ENCODE results near the gene ZSCAN18.

The ZSCAN18 gene

DNA sequence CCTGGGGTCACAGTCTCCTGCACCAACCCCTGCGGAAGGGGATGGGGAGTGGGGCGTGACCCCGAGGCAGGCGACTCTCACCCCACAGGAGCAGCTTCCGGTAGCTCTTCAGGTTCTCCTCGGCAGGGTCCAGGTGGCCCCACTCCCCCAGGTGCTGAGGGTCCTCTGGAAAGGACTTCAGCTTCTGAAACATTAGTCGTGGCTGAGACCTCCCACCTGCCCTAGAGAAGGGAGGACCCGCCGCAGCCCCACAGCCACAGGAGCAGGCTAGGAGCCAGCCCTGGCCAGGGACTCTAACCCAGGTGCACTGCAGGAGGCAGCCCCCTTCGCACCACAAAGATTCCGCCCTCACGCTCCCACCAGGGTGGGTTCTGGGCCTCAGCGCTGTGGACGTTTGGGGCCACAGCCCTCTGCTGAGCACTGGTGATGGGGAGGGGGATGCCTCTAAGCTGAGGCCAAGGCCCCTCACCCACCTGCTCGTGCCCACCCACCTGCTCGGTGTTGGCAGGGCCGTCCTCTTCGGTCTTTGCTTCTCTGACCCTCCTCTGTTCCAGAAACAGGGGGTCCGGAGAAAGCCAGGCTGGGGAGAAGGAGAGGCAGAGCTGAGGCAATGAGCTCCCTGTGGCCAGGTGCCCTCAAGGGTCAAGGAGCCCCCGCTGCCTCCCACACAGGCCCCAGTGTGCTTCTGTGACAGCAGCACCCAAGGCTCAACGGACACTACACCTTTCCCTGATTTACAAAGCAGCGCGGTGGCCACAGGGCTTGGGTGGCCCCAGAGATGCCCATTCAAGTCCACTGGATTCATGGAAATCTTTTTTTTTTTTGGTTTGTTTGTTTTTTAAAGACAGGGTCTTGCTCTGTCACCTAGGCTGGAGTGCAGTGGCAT is 11.0 kb downstream of the ZSCAN18 start:
- DNase-seq (ENCODE audit: low read depth in 2 of 2) = no peak

DNA sequence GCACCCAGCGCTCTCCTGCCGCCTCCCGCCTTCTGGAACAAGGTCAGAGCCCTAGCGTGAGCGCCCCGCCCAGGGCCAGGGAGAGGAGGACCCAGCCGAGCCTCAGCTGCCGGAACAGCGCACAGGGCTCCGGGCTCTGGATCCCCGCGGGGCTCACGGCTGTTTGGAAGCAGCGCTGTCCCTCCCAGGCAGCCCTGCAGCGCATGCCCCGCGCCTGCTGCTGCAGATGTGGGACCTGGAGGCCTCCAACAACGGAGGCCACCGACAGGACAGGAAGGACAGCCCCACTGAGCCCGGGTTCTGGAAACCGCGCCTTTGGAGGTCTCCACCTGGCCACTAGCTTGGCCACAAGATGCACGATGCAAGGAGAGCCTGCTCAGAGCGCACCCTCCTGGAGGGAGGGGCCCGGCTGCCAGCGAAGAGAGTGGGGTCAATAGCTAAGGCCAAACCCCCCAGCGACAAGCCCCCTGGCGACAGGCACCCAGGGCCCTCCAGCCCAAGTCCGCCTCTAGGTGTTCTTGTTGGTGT is 12.6 kb downstream of the ZSCAN18 start:
- DNase-seq (ENCODE audit: low read depth in 2 of 2) = no peak

DNA sequence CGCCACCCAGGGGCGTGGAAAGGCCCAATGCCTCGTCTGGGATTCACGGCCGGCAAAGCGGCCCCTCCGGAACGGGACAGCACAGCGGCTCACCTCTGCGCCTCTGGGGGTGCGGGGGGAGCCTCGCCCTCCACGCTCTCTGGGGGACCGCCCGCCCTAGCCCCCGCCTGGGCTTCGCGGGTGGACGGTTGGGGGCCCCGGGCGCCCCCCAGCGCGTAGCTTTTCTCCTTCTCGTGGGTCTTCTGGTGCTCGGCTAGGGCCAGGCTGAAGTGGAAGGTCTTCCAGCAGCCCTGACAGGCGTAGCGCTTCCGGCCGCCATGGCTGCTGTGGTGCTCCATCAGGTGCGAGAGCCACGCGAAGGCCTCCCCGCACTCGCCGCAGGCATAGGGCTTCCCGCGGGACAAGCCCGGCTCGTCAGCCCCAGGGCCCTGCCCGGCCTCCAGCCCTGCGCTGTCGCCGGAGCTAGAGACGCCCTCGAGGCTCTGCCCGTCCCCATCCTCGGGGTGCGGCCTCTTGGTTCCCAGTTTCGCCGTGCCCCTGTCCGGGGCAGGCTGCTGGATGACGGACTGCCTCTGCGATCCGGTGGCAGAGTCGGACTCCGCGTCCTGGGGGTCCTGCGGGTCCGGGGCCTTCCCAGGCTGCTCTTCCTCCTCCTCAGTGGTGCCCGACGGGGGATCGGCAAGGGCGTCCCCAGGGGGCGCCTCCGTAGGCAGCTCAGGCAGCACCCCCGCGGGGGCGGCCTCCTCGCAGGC is 13.3 kb downstream of the ZSCAN18 start:
- no peak for DNase-seq (ENCODE audit: low read depth in 2 of 2)

DNA sequence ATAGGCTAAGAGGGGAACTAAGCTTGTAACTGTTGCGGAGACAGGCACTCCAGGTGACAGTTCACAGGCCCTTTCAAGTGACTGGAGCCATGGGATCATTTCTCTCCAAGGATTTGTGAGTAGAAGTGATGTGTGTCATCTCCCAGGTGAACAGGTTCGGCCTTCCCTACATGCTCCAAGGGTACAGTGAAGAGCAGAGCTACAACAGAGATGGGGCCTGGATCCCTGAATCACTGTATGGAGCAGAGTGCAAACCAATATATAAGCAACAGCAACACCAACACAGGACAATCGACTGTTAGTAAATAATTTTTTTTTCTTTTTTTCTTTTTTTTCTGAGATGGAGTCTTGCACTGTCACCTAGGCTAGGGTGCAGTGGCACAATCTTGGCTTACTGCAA is 15.0 kb downstream of the ZSCAN18 start:
- no peak for DNase-seq (ENCODE audit: low read depth in 2 of 2)

DNA sequence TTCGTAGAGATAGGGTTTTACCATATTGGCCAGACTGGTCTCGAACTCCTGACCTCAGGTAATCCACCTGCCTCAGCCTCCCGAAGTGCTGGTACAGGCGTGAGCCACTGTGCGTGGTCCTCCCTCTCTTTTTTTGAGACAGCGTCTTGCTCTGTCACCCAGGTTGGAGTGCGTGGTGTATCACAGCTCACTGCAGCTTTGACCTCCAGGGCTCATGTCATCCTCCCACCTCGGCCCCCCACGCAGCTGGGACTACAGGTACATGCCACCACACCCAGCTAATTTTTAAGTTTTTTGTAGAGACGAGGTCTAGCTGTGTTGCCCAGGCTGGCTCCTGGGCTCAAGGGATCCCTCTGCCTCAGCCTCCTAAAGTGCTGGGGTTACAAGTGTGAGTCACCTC is 18.2 kb downstream of the ZSCAN18 start:
- DNase-seq (ENCODE audit: low read depth in 2 of 2) = no peak

DNA sequence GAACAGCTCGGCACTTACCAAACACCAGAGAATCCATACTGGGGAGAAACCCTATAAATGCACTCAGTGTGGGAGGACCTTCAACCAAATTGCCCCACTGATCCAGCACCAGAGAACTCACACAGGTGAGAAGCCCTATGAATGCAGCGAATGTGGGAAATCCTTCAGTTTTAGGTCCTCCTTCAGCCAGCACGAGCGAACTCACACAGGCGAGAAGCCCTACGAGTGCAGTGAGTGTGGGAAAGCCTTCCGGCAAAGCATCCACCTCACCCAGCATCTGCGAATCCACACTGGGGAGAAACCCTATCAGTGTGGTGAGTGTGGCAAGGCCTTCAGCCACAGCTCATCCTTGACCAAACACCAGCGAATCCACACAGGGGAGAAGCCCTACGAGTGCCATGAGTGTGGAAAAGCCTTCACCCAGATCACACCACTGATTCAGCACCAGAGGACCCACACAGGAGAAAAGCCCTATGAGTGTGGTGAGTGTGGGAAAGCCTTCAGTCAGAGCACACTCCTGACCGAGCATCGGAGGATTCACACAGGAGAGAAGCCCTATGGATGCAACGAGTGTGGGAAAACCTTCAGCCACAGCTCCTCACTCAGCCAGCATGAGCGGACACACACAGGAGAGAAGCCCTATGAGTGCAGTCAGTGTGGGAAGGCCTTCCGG is 30.7 kb downstream of the ZSCAN18 start:
- no peak for DNase-seq (ENCODE audit: low read depth in 2 of 2)

DNA sequence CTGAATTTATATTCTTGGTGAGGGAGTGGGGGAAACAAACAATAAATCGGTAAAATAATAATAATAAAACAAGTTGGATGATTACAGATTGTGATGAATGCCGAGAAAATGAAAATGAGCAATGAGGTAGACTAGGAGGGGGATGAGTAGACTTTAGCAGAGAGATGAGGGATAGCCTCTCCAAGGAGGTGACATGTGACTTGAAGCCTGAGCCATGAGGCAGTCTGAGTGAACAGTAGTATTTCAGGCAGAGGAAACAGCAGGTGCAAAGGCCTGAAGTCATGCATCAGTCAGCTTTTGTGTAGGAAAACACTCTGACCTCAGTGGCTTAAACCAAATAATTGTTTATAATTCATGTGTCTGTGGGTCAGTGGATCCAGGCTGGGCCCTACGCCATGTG is 34.3 kb downstream of the ZSCAN18 start:
- DNase-seq (ENCODE audit: low read depth in 2 of 2) = no peak

DNA sequence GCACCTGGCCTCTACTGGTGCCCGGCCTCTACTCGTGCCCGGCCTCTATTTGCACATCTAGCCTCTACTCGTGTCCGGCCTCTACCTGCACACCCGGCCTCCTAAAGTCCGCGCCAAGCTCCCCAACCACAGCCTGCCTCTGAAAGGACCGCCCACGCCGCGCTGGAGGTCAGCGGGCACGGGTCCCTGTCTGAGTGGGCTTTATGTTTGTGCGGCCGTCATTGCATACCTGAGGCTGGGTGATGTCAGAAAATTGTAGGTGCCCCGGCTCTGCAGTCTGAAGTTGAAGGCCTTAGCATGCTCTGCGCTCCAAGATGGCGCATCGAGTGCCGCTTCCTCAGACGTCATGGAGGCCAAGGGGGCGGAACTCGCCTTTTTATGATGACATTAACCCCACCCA is 37.8 kb downstream of the ZSCAN18 start:
- no peak for DNase-seq (ENCODE audit: low read depth in 2 of 2)

DNA sequence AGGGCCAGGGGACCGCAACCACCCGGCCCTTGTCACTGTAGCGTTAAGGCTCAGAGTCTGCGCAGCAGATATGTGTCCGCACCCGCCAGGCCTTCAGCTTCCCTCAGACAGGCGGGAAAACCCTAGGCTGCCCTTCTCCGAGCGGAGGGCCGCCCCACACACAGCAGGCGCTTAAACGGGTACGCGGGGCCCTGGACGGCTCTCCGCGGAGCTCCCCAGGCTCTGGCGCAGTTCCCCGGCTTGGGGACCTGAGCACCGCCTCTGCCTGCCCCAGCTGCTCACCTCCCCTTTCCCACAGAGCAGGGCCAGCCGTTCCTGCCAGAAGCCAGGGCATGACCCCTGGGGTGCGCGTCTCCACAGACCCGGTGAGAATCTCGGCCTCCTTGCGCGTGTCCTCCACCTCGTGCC is 38.4 kb downstream of the ZSCAN18 start:
- DNase-seq (ENCODE audit: low read depth in 2 of 2) = no peak

DNA sequence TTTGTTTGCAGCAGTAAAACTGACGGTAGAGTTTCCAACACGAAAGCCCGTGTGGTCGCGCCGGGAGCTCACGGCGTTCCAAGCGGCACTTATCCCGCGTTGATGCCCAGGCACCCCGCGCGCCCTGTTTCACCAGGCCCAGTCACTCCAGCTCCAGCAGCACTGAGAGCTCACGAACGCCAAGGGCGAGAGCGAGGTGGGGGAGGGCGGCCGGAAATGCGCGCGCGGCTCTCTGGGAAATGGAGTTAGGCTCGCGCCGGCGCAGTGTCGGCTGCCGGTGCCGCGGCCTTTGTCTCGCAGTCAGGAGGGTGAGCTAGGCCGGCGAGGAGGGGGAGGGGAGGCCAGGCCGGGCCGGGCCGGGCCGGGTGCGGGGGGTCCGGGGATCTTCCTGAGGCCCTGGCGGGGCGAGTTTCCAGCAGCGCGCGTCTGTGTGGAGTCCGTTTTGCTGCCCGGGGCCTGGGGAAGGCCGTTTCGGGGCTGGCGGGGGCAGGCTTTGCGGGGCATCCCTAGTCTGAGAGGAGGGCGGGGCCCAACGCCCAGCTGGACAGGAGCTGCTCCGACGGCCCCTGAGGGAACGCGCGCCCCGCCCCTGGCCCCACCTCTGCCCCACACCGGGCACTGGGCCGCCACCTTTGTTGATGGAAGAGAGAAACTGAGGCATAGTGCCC is 38.9 kb downstream of the ZSCAN18 start, which contains the start of gene ZNF135:
TSS of gene ZNF135 (plus strand) at position 280 of the 668 bp plus-strand sequence. CDS start 721 bp downstream, outside the sequence.
- DNase-seq (ENCODE audit: low read depth in 2 of 2) = peak; percentile 68 to 71

DNA sequence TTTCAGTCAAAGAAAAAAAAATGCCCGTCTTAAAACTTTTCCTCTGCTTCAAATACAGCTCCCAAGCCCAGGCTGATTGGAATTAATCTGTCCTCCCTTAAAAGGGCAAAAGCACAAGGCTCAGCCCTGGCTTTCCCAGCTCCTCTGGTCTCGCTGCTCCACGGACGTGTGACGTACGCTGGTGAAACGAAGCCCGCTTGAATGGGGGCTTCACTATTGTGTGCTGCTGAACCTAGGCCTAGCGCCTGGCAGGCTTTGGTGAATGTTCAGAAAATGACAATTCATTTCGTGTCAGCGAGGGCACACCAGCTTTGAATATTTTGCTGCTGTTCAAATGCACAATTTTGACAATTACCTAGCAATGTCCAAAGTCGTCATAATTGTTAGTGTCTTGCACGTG is 39.6 kb downstream of the ZSCAN18 start:
- no peak for DNase-seq (ENCODE audit: low read depth in 2 of 2)

DNA sequence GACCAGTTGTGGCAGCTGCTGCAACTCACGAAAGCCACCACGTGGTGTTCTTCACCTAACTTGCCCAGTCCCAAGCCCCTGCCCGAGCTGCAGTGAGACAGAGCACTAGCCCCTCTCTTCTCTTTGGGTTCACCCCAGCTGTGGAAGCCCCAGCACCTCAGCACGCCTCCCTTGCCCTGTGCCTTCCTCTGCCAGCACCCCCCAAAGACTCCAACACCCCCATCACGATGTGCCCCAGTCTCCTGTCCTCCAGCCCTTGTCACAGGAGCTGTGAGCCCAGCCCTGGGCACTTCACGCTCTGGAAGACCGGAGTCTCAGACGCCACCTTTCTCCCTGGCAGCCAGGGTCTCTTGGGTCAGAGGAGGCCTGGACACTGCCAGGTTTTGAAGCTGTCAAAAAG is 41.2 kb downstream of the ZSCAN18 start:
- DNase-seq (ENCODE audit: low read depth in 2 of 2) = no peak

DNA sequence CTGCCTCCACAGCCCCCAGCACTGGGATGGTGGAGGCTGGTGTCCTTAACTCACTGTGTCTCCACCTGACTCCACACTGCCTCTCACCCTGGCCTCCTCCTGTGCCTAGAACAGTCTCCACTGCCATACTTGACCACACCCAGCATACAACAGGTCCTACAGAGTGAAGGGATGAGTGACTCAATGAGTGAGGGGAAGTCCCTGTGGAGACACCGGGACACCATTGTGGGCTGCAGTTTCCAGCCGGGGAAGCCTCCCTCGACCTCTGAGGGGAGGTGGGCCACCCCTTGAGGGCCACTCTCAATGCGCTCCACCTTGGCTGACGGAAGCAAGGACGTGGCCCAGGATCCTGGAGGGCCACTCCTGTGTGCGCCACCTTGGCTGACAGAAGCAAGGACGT is 41.8 kb downstream of the ZSCAN18 start:
- no peak for DNase-seq (ENCODE audit: low read depth in 2 of 2)

DNA sequence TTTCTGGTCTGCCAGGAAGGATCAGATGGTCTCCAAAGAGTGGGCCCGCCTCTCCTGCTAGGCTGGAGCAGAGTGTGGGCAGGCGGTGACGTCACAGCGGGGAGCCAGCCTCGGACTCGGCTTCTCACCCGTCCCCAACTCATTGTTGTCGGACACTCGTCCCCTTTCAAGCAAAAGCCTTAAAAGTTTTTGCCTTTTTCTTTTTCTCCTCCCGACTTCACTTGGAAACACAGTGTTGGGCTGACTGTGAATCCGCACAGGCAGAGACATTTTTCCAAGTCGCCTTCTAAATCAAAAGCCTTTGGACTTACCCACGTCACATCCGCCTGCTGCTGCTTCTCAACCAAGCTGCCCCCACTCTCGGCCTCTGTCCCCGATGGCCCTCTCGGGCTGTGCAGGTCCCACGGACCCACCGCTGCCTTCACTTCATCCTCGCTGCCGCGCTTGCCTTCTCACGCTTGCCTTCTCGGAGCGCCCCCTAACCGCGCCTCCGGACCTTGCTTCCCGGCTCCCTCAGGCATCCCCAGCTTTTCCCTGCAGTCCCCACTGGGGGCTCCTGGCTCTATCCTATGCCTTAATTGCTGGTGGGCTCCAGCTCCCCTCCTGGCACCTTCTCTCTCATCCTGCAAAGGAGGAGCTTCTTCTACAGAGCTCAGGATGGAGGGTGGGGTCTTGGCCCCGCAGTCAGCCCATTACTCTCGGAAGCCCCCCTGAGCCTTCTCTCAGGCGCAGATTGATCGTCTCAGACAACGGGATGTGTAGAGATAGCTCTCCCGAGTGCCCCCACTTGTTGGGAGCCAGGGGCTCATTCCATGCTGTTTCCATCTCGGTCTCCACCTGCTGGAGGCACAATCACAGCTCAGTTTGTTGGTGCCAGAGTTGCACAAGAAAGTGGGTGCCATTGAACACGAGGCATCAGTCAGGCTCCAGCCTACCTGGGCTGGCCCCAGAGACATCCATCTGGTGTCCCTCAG is 42.8 kb downstream of the ZSCAN18 start:
- DNase-seq (ENCODE audit: low read depth in 2 of 2) = no peak

DNA sequence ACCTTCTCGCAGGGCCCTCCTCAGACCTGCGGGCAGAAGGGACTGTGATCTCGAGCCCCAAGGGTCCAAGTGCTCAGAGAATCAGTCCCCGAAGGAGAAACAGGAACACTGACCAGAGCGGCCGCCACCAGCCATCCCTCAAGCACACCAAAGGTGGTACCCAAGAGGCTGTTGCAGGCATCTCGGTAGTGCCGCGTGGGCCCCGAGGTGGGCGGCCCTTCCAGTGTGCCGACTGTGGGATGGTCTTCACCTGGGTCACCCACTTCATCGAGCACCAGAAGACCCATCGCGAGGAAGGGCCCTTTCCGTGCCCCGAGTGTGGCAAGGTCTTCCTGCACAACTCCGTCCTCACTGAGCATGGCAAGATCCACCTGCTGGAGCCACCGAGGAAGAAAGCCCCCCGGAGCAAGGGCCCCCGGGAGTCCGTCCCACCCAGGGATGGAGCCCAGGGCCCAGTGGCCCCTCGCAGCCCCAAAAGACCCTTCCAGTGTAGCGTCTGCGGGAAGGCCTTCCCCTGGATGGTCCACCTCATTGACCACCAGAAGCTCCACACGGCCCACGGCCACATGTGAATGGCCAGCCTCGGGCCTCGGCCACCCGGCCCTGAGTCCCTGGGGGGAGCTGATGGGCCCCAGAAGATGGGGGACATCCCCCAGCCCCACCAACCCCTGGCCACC is 44.4 kb downstream of the ZSCAN18 start:
- DNase-seq (ENCODE audit: low read depth in 2 of 2) = no peak

DNA sequence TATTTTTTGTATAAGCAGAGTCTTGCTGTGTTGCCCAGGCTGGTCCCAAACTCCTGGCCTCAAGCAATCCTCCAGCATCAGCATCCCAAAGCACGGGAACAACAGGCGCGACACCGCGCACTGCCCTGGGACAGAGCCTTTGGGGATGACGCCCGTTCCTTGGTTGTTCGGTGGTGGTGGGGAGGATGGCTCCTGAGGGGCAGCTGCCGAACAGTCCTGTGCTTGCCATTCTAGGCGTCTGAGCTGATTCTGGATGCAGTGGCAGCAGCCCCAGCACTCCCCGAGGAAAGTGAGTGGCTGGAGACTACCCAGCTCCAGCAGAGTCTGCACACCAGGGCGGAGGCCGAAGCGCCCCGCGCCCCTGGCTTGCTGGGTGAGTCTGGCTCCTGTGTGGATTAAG is 45.8 kb downstream of the ZSCAN18 start:
- DNase-seq (ENCODE audit: low read depth in 2 of 2) = no peak

DNA sequence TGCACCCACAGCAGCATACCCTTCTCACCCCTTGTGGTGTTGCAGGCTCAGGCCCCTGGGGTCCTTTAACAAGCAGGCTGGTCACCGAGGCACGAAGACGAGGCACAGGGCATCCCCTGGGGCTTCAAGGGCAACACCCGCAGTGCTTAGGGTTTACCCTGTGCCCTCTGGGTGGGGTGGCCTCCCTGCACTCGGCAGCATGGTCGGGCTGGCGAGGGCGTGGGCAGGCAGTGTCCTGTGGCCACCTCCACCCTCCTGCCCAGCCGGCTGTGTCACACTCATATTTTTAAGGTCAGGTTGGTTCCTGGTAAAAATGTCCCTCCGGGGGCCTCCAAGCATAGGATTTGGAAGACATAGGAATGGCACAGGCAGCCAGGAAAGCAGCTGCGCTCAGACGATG is 50.4 kb downstream of the ZSCAN18 start:
- no peak for DNase-seq (ENCODE audit: low read depth in 2 of 2)

DNA sequence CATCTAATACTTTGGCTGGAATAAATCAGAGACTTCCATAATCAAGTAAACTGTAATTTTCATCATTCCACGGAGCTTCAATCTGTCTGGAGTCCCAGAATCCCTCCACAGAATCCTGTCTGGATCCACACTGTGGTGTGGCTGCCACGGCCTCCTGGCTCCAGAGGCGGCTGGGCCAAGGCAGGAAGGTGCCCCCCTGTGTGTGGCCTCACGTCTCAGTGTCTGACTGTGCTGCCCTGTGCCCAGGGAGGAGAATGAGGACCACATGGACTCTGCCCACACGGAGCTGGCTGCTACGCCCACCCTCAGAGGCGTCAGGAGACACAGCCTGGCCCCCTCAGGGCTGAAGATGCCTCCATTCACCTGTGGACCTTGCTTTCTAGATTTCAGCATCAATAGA is 51.2 kb downstream of the ZSCAN18 start:
- DNase-seq (ENCODE audit: low read depth in 2 of 2) = no peak

DNA sequence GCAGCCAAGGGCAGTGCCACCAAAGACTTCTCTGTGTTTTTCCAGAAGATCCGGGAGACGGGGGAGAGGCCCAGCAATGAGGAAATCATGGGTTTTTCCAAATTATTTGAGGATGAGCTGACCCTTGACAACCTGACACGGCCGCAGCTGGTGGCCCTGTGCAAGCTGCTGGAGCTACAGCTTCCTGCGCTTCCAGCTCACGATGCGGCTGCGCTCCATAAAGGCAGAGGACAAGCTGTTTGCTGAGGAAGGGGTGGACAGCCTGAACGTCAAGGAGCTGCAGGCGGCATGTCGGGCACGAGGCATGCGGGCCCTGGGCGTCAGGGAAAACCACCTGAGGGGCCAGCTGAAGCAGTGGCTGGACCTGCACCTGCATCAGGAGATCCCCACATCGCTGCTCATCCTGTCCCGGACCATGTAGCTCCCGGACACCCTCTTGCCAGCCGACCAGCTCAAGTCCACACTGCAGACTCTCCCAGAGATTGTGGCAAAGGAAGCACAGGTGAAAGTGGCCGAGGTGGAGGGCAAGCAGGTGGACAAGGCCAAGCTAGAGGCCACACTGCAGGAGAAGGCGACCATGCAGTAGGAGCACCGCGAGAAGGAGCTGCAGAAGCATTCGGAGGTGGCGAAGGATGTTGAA is 52.5 kb downstream of the ZSCAN18 start:
- no peak for DNase-seq (ENCODE audit: low read depth in 2 of 2)

Data from fibroblast of skin of left quadriceps (primary cell).